ENCODE measurements around the gene DACT2. TPM values are rescaled to one million over a fixed set of nuclear protein-coding genes. Genes with fewer than 3 reads are reported as not detected.
"Not testable (repeated sequence)": the region's sequence is repeated elsewhere in the genome, so short reads cannot be mapped to it uniquely, and the experiment has no call there.

DACT2 gene
- total RNA-seq, 2 donors from 2014 or later: not detected

- H3K4me1 Mint-ChIP-seq (ENCODE audit: low read depth in 2 of 2): peaks cover 0 to 2% of the 10 kb centered on the region in 2 donors
- DNase-seq (ENCODE audit: low spot score) (no peak), ATAC-seq (no peak)
- no peaks in the 10 kb centered on the region for H3K9me3 Mint-ChIP-seq
- no peak overlapping the region for H3K4me3 Mint-ChIP-seq
- H3K27ac Mint-ChIP-seq: no peak overlapping the region
- H3K27me3 Mint-ChIP-seq: peaks cover 0 to 15% of the 10 kb centered on the region in 2 donors
- no peaks in the 10 kb centered on the region for H3K36me3 Mint-ChIP-seq
Measured at GRCh38 chr6:168358842-168359420, 39.4 kb upstream of the DACT2 start.

- not testable (repeated sequence) for DNase-seq (ENCODE audit: low spot score); H3K4me3 Mint-ChIP-seq; H3K9me3 Mint-ChIP-seq; ATAC-seq; H3K4me1 Mint-ChIP-seq (ENCODE audit: low read depth in 2 of 2); H3K36me3 Mint-ChIP-seq; H3K27ac Mint-ChIP-seq
- peaks cover 0 to 22% of the 10 kb centered on the region in 2 donors for H3K27me3 Mint-ChIP-seq
Measured at GRCh38 chr6:168356872-168357271, 37.3 kb upstream of the DACT2 start.

- ATAC-seq (peak; percentile 36 to 61), DNase-seq (ENCODE audit: low spot score) (no peak)
- peaks cover 0 to 27% of the 10 kb centered on the region in 2 donors for H3K27me3 Mint-ChIP-seq
- no peaks in the 10 kb centered on the region for H3K9me3 Mint-ChIP-seq
- no peak overlapping the region for H3K27ac Mint-ChIP-seq
- no peak overlapping the region for H3K4me3 Mint-ChIP-seq
- H3K36me3 Mint-ChIP-seq: no peaks in the 10 kb centered on the region
- no peaks in the 10 kb centered on the region for H3K4me1 Mint-ChIP-seq (ENCODE audit: low read depth in 2 of 2)
Measured at GRCh38 chr6:168355716-168356522, 36.3 kb upstream of the DACT2 start.

GRCh38 chr6:168354338-168354737, 34.8 kb upstream of the DACT2 start:
- no peak overlapping the region for H3K4me3 Mint-ChIP-seq
- H3K9me3 Mint-ChIP-seq: no peaks in the 10 kb centered on the region
- peaks cover 0 to 29% of the 10 kb centered on the region in 2 donors for H3K27me3 Mint-ChIP-seq
- DNase-seq (ENCODE audit: low spot score) (no peak), ATAC-seq (no peak)
- H3K4me1 Mint-ChIP-seq (ENCODE audit: low read depth in 2 of 2): peaks cover 0 to 10% of the 10 kb centered on the region in 2 donors
- no peak overlapping the region for H3K27ac Mint-ChIP-seq
- H3K36me3 Mint-ChIP-seq: no peaks in the 10 kb centered on the region

- no peak overlapping the region for H3K27ac Mint-ChIP-seq
- H3K36me3 Mint-ChIP-seq: no peaks in the 10 kb centered on the region
- no peak overlapping the region for H3K4me3 Mint-ChIP-seq
- H3K4me1 Mint-ChIP-seq (ENCODE audit: low read depth in 2 of 2): peaks cover 0 to 10% of the 10 kb centered on the region in 2 donors
- DNase-seq (ENCODE audit: low spot score) (no peak), ATAC-seq (no peak)
- H3K27me3 Mint-ChIP-seq: peaks cover 0 to 34% of the 10 kb centered on the region in 2 donors
- H3K9me3 Mint-ChIP-seq: no peaks in the 10 kb centered on the region
Measured at GRCh38 chr6:168353041-168353440, 33.5 kb upstream of the DACT2 start.

GRCh38 chr6:168352096-168352495, 32.5 kb upstream of the DACT2 start:
- ATAC-seq (no peak), DNase-seq (ENCODE audit: low spot score) (no peak)
- Mint-ChIP-seq H3K27me3 (peaks cover 0 to 39% of the 10 kb centered on the region in 2 donors), H3K9me3 (no peaks in the 10 kb centered on the region), H3K27ac (no peak overlapping the region), H3K4me1 (ENCODE audit: low read depth in 2 of 2) (peaks cover 0 to 10% of the 10 kb centered on the region in 2 donors), H3K36me3 (no peaks in the 10 kb centered on the region), H3K4me3 (no peak overlapping the region)

- Mint-ChIP-seq H3K9me3 (no peaks in the 10 kb centered on the region), H3K27ac (no peak overlapping the region), H3K27me3 (peaks cover 0 to 41% of the 10 kb centered on the region in 2 donors), H3K4me1 (ENCODE audit: low read depth in 2 of 2) (peaks cover 0 to 13% of the 10 kb centered on the region in 2 donors), H3K36me3 (no peaks in the 10 kb centered on the region), H3K4me3 (no peak overlapping the region)
- ATAC-seq: peak in 1 of 2 donors; percentile 8
- no peak for DNase-seq (ENCODE audit: low spot score)
Measured at GRCh38 chr6:168349718-168350210, 30.2 kb upstream of the DACT2 start.

- ATAC-seq (no peak), DNase-seq (ENCODE audit: low spot score) (no peak)
- peaks cover 0 to 47% of the 10 kb centered on the region in 2 donors for H3K27me3 Mint-ChIP-seq
- H3K4me1 Mint-ChIP-seq (ENCODE audit: low read depth in 2 of 2): peaks cover 0 to 22% of the 10 kb centered on the region in 2 donors
- no peaks in the 10 kb centered on the region for H3K36me3 Mint-ChIP-seq
- no peak overlapping the region for H3K27ac Mint-ChIP-seq
- H3K4me3 Mint-ChIP-seq: no peak overlapping the region
- H3K9me3 Mint-ChIP-seq: no peaks in the 10 kb centered on the region
Measured at GRCh38 chr6:168348186-168348585, 28.6 kb upstream of the DACT2 start.

- H3K9me3 Mint-ChIP-seq: no peaks in the 10 kb centered on the region
- no peak overlapping the region for H3K4me3 Mint-ChIP-seq
- H3K27ac Mint-ChIP-seq: no peak overlapping the region
- DNase-seq (ENCODE audit: low spot score): no peak
- peaks cover 0 to 22% of the 10 kb centered on the region in 2 donors for H3K4me1 Mint-ChIP-seq (ENCODE audit: low read depth in 2 of 2)
- no peaks in the 10 kb centered on the region for H3K36me3 Mint-ChIP-seq
- ATAC-seq: no peak
- peaks cover 0 to 42% of the 10 kb centered on the region in 2 donors for H3K27me3 Mint-ChIP-seq
Measured at GRCh38 chr6:168347615-168348014, 28.0 kb upstream of the DACT2 start.

- H3K27ac Mint-ChIP-seq: no peak overlapping the region
- ATAC-seq: no peak
- DNase-seq (ENCODE audit: low spot score): no peak
Measured at GRCh38 chr6:168347053-168347452, 27.5 kb upstream of the DACT2 start.

GRCh38 chr6:168345896-168346754, 26.5 kb upstream of the DACT2 start:
- Mint-ChIP-seq H3K27me3 (peaks cover 0 to 32% of the 10 kb centered on the region in 2 donors), H3K36me3 (no peaks in the 10 kb centered on the region), H3K27ac (no peak overlapping the region), H3K9me3 (no peaks in the 10 kb centered on the region), H3K4me1 (ENCODE audit: low read depth in 2 of 2) (peaks cover 0 to 22% of the 10 kb centered on the region in 2 donors), H3K4me3 (no peak overlapping the region)
- ATAC-seq (no peak), DNase-seq (ENCODE audit: low spot score) (no peak)

More at GRCh38 chr6:168347053-168347452, 27.5 kb upstream of the DACT2 start:
- Mint-ChIP-seq H3K9me3 (no peaks in the 10 kb centered on the region), H3K4me1 (ENCODE audit: low read depth in 2 of 2) (peaks cover 0 to 22% of the 10 kb centered on the region in 2 donors), H3K36me3 (no peaks in the 10 kb centered on the region), H3K27me3 (peaks cover 0 to 37% of the 10 kb centered on the region in 2 donors), H3K4me3 (no peak overlapping the region)

GRCh38 chr6:168345266-168345665, 25.7 kb upstream of the DACT2 start:
- H3K9me3 Mint-ChIP-seq: no peaks in the 10 kb centered on the region
- H3K4me1 Mint-ChIP-seq (ENCODE audit: low read depth in 2 of 2): peaks cover 0 to 18% of the 10 kb centered on the region in 2 donors
- peaks cover 0 to 25% of the 10 kb centered on the region in 2 donors for H3K27me3 Mint-ChIP-seq

GRCh38 chr6:168344338-168344737, 24.8 kb upstream of the DACT2 start:
- Mint-ChIP-seq H3K4me1 (ENCODE audit: low read depth in 2 of 2) (peaks cover 0 to 12% of the 10 kb centered on the region in 2 donors), H3K27me3 (peaks cover 0 to 25% of the 10 kb centered on the region in 2 donors), H3K9me3 (no peaks in the 10 kb centered on the region), H3K27ac (no peak overlapping the region), H3K36me3 (no peaks in the 10 kb centered on the region), H3K4me3 (no peak overlapping the region)
- DNase-seq (ENCODE audit: low spot score) (no peak), ATAC-seq (no peak)

More at GRCh38 chr6:168345266-168345665, 25.7 kb upstream of the DACT2 start:
- no peak overlapping the region for H3K4me3 Mint-ChIP-seq
- DNase-seq (ENCODE audit: low spot score) (no peak), ATAC-seq (no peak)
- no peaks in the 10 kb centered on the region for H3K36me3 Mint-ChIP-seq
- H3K27ac Mint-ChIP-seq: no peak overlapping the region
